Mesothelial cell of epicardium (in vitro differentiated cells): ENCODE data around the gene DCLRE1B. TPM values are rescaled to one million over a fixed set of nuclear protein-coding genes. Genes with fewer than 3 reads are reported as not detected.

Experiments used
- DNase-seq, 2 experiments: peaks; one replicate each; pipeline ENCODE4 v3.0.0; 2021; ENCODE audit warnings: low spot score in 2 of 2; ENCODE audit not compliant: unreplicated experiment in 2 of 2
- H3K27ac Mint-ChIP-seq: 2 replicates; pipeline ENCODE4 v1.8.0; 2021; ENCODE audit warnings: mixed read lengths
- H3K27me3 Mint-ChIP-seq: 2 replicates; pipeline ENCODE4 v1.8.0; 2021; ENCODE audit warnings: low read depth, mixed read lengths
- H3K36me3 Mint-ChIP-seq: 2 replicates; pipeline ENCODE4 v1.8.0; 2021; ENCODE audit warnings: mixed read lengths
- H3K4me1 Mint-ChIP-seq: 2 replicates; pipeline ENCODE4 v1.8.0; 2021; ENCODE audit warnings: mixed read lengths
- H3K4me3 Mint-ChIP-seq: 2 replicates; pipeline ENCODE4 v1.8.0; 2021; ENCODE audit warnings: mild to moderate bottlenecking, moderate library complexity, mixed read lengths
- H3K9me3 Mint-ChIP-seq: 2 replicates; pipeline ENCODE4 v1.8.0; 2021; ENCODE audit warnings: mixed read lengths
- CTCF ChIP-seq: fragments of 200-600 bp; sonication (generic); IDR thresholded peaks from one replicate; pipeline ENCODE4 v1.5.0; 2021; ENCODE audit warnings: antibody characterized with exemption; ENCODE audit not compliant: unreplicated experiment
- total RNA-seq: library from RNA; stranded (reverse); gene quantifications from 3 replicates; pipeline ENCODE4 v1.2.1, GENCODE V29; 2021

DCLRE1B gene
- total RNA-seq, 1 donor from 2014 or later: 9.5 TPM

- Mint-ChIP-seq H3K27me3 (no peaks in the 10 kb centered on the region), H3K27ac (peak overlapping the region; percentile 98), H3K4me1 (peaks cover 13% of the 10 kb centered on the region), H3K4me3 (peak overlapping the region; percentile 91), H3K9me3 (no peaks in the 10 kb centered on the region), H3K36me3 (peaks cover 6% of the 10 kb centered on the region)
- peak in 1 of 2 experiments; percentile 48 for DNase-seq
- TF ChIP-seq CTCF: no peak
These were observed 322 bp downstream of the DCLRE1B start for GRCh38 chr1:113905435-113905861.

DNA sequence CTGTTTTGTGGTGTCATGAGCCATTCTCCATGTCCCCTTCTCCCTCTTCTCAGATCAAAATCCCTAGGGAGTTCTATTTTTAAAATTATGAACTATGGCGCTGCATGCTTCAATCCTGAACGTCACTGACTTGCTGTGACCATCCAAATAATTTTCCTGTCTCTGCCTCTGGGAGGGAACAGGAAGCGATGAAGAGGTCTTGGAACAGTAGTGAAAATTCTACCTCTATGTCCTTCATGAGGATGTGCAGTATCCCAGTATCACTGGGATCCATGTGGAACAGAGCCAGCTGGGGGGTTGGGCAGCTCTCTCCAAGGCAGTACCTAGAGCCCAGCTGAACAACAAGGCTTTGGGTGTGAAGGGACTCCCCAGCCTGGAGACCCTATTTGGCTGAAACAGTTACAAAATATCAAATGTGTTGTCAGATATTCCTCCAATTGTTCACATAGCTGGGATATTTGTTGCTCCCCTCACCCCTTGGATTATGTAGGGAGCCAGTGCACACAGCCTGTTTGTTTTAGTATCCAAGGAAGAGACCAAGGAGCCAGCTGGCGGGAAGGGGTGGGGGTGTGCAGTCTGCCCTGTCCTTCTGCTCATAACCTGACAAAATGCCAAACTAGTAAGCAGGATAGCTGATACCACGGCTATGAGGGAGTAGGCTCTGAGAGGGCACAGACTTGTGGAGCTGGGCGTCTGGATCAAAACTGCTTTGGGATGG is 7.6 kb downstream of the DCLRE1B start:
- no peaks in the 10 kb centered on the region for H3K4me1 Mint-ChIP-seq
- H3K9me3 Mint-ChIP-seq: no peaks in the 10 kb centered on the region
- H3K27me3 Mint-ChIP-seq: no peaks in the 10 kb centered on the region
- peaks cover 7% of the 10 kb centered on the region for H3K36me3 Mint-ChIP-seq
- no peak overlapping the region for H3K4me3 Mint-ChIP-seq
- no peak for TF ChIP-seq CTCF
- H3K27ac Mint-ChIP-seq: peak overlapping the region; percentile 16
- no peak for DNase-seq

GRCh38 chr1:113913312-113913668 is 8.2 kb downstream of the DCLRE1B start:
- TF ChIP-seq CTCF: no peak
- peak overlapping the region; percentile 3 for H3K27ac Mint-ChIP-seq
- peaks cover 3% of the 10 kb centered on the region for H3K36me3 Mint-ChIP-seq
- no peaks in the 10 kb centered on the region for H3K9me3 Mint-ChIP-seq
- no peaks in the 10 kb centered on the region for H3K4me1 Mint-ChIP-seq
- H3K4me3 Mint-ChIP-seq: no peak overlapping the region
- H3K27me3 Mint-ChIP-seq: no peaks in the 10 kb centered on the region
- no peak for DNase-seq

DNA sequence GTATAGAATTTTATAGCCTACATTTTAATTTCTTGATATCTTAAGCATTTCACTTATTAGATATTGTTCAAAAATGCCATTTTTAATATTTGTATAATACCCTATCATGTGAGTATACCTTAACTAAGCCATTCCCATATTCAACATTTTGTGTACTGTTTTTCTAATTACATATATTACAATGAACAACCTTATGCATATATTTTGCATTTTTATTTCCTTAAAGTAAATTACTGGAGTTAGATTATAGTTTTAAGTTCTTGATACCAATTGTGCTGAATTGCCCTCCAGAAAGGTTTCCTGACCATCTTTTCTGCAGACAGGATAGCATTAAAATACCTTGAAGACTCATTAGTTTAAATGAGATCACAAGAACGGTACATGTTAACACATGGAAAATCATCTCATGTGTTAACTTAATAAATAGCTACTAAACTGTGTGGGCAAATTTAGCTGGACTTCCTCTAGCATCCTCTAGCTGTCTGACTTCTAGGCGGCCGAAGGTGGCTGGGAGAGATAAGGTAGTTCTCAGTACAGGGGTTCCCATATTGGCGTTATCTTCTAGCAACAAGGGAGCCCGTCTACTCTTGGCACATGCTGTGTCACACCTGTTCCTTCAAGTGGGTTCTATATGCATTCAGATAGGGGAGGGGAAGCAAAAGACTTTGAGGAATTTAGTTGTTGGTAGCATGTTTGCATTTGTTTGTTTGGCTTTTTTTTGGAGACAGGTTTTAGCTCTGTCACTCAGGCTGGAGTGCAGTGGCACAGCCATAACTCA is 8.9 kb downstream of the DCLRE1B start:
- H3K4me3 Mint-ChIP-seq: no peak overlapping the region
- H3K9me3 Mint-ChIP-seq: no peaks in the 10 kb centered on the region
- H3K27me3 Mint-ChIP-seq: no peaks in the 10 kb centered on the region
- TF ChIP-seq CTCF: no peak
- peaks cover 3% of the 10 kb centered on the region for H3K36me3 Mint-ChIP-seq
- no peaks in the 10 kb centered on the region for H3K4me1 Mint-ChIP-seq
- DNase-seq: no peak
- no peak overlapping the region for H3K27ac Mint-ChIP-seq

DNA sequence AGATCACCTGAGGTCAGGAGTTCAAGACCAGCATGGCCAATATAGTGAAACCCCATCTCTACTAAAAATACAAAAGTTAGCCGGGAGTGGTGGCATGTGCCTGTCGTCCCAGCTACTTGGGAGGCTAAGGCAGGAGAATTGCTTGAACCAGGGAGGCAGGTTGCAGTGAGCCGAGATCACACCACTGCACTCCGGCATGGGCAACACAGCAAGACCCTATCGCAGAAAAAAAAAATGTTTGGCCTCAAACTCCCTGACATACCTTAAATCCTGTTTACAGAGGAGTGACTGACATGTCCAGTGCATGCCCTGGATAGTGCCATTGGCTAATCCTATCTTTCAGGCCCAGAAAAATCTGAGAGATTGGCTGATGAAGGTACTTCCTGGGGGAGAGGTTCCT is 11.8 kb downstream of the DCLRE1B start:
- no peak overlapping the region for H3K27ac Mint-ChIP-seq
- TF ChIP-seq CTCF: no peak
- H3K36me3 Mint-ChIP-seq: no peaks in the 10 kb centered on the region

More for the DNA sequence above, 11.8 kb downstream of the DCLRE1B start:
- Mint-ChIP-seq H3K9me3 (no peaks in the 10 kb centered on the region), H3K4me1 (no peaks in the 10 kb centered on the region), H3K27me3 (no peaks in the 10 kb centered on the region), H3K4me3 (no peak overlapping the region)
- DNase-seq: no peak
